ENCODE results near the gene NOTCH4.

NOTCH4 gene

DNA sequence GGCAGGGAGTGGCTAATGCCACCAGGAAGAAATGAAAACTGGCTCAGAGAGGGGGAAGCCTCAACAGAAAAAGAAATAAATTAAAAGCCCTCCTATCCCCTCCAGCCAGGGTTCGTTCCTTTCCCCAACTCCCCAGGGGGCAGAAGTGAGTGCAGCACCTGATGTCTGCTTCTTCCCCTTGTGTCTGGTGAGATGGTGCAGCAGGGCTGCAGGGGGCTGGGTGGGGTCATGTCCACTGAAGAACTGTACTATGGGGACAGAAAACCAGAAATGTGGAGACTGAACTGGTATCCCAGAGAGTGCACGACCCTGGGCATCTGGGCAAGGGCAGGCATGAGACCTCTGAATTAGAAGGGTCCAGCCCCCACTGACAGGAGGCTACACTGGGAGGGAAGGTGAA is 55.5 kb downstream of the NOTCH4 start:
- no peak for TF ChIP-seq EZH2phosphoT487 (IDR thresholded peaks at IDR 0.05; ENCODE audit: borderline replicate concordance)
- TF ChIP-seq, protein P1, sequence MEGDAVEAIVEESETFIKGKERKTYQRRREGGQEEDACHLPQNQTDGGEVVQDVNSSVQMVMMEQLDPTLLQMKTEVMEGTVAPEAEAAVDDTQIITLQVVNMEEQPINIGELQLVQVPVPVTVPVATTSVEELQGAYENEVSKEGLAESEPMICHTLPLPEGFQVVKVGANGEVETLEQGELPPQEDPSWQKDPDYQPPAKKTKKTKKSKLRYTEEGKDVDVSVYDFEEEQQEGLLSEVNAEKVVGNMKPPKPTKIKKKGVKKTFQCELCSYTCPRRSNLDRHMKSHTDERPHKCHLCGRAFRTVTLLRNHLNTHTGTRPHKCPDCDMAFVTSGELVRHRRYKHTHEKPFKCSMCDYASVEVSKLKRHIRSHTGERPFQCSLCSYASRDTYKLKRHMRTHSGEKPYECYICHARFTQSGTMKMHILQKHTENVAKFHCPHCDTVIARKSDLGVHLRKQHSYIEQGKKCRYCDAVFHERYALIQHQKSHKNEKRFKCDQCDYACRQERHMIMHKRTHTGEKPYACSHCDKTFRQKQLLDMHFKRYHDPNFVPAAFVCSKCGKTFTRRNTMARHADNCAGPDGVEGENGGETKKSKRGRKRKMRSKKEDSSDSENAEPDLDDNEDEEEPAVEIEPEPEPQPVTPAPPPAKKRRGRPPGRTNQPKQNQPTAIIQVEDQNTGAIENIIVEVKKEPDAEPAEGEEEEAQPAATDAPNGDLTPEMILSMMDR (conservative IDR thresholded peaks at IDR 0.05; ENCODE audit: low read length): no peak
- H4K20me1 ChIP-seq (ENCODE audit: insufficient read depth, low read length, poor library complexity, severe bottlenecking): no peaks in the 10 kb centered on the region
- H3K27me3 ChIP-seq (ENCODE audit: insufficient read depth, low read length, poor library complexity, severe bottlenecking): no peaks in the 10 kb centered on the region
- no peak overlapping the region for H2AFZ ChIP-seq (ENCODE audit: low read length)
- H3K4me1 ChIP-seq (ENCODE audit: insufficient read depth, low read length, poor library complexity, severe bottlenecking): peaks cover 7% of the 10 kb centered on the region
- no peak overlapping the region for H3K4me2 ChIP-seq (ENCODE audit: low read depth, low read length, poor library complexity, severe bottlenecking)
- no peaks in the 10 kb centered on the region for H3F3A ChIP-seq (ENCODE audit: low read depth)
- peaks cover under 1% of the 10 kb centered on the region; the same call in 1 of the 2 replicates for H3K79me2 ChIP-seq (ENCODE audit: insufficient read depth, low read length)
- H3K36me3 ChIP-seq (ENCODE audit: insufficient read depth, low read length): peaks cover 17% of the 10 kb centered on the region; the same call in 1 of the 2 replicates
- no peaks in the 10 kb centered on the region for H3K9me2 ChIP-seq (replicated peaks; ENCODE audit: low read depth, low read length)
- no peak overlapping the region for H3K9ac ChIP-seq (ENCODE audit: low read depth, low read length, poor library complexity, severe bottlenecking)
- H3K9me3 ChIP-seq (ENCODE audit: insufficient read depth, low read depth, low read length): no peaks in the 10 kb centered on the region
- H3K4me3 ChIP-seq (ENCODE audit: low read length, poor library complexity, severe bottlenecking): no peak overlapping the region

DNA sequence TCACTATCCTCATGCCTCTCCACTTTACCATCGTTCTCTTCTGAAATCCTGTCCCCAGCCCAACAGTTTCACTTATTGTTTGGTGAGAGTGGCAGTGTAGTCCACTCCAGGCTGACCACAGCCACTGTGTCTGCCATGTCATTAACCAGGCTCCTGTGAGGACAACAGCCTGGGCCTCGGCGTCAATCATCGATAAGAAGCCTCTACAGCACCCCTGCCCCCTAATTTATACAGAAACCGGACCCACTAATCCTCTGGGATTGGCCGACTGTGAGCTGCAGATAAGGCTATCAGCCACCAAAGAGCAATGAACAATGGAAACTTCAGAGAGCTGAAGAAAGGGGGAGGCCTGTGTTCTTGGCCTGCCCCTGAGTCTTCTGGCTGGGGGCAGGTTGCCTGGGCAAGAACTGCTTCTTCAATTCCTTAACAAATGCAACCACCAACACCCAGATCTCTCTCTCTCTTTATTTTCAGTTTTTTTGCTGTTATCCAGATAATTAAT is 56.1 kb downstream of the NOTCH4 start:
- Histone ChIP-seq H3K9me2 (replicated peaks; ENCODE audit: low read depth, low read length) (no peaks in the 10 kb centered on the region), H3K79me2 (ENCODE audit: insufficient read depth, low read length) (no peaks in the 10 kb centered on the region), H2AFZ (ENCODE audit: low read length) (no peak overlapping the region), H3K27me3 (ENCODE audit: insufficient read depth, low read length, poor library complexity, severe bottlenecking) (no peaks in the 10 kb centered on the region), H3K4me2 (ENCODE audit: low read depth, low read length, poor library complexity, severe bottlenecking) (no peak overlapping the region), H3K4me1 (ENCODE audit: insufficient read depth, low read length, poor library complexity, severe bottlenecking) (peaks cover 1% of the 10 kb centered on the region), H3K9me3 (ENCODE audit: insufficient read depth, low read depth, low read length) (no peaks in the 10 kb centered on the region), H3K36me3 (ENCODE audit: insufficient read depth, low read length) (peaks cover 17% of the 10 kb centered on the region; the same call in 1 of the 2 replicates), H4K20me1 (ENCODE audit: insufficient read depth, low read length, poor library complexity, severe bottlenecking) (no peaks in the 10 kb centered on the region), H3K4me3 (ENCODE audit: low read length, poor library complexity, severe bottlenecking) (no peak overlapping the region), H3K9ac (ENCODE audit: low read depth, low read length, poor library complexity, severe bottlenecking) (no peak overlapping the region), H3F3A (ENCODE audit: low read depth) (no peaks in the 10 kb centered on the region)
- TF ChIP-seq EZH2phosphoT487 (IDR thresholded peaks at IDR 0.05; ENCODE audit: borderline replicate concordance): no peak
- TF ChIP-seq, protein P1 (conservative IDR thresholded peaks at IDR 0.05; ENCODE audit: low read length): no peak

DNA sequence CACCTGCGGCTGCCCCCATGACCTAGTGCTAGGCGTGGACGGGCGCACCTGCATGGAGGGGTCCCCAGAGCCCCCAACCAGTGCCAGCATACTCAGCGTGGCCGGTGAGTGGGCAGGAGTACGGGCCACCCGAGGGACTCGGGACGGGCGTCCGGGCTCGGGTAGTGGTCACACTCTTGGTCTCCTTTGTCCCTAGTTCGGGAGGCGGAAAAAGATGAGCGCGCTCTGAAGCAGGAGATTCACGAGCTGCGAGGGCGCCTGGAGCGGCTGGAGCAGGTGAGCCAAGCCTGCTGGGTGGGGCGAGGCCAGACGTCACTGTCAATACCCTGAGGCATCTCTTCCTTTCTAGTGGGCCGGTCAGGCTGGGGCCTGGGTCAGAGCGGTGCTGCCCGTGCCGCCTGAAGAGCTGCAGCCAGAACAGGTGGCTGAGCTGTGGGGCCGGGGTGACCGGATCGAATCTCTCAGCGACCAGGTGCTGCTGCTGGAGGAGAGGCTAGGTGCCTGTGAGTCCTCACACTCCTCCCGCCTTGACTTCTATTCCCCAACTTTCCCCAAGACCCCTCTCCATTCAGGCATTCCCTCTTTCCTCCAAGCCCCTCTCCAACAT is 56.6 kb downstream of the NOTCH4 start:
- Histone ChIP-seq H3K27me3 (ENCODE audit: insufficient read depth, low read length, poor library complexity, severe bottlenecking) (no peaks in the 10 kb centered on the region), H3K9me2 (replicated peaks; ENCODE audit: low read depth, low read length) (no peaks in the 10 kb centered on the region), H3K9me3 (ENCODE audit: insufficient read depth, low read depth, low read length) (no peaks in the 10 kb centered on the region), H3K4me3 (ENCODE audit: low read length, poor library complexity, severe bottlenecking) (no peak overlapping the region), H3F3A (ENCODE audit: low read depth) (no peaks in the 10 kb centered on the region), H3K4me1 (ENCODE audit: insufficient read depth, low read length, poor library complexity, severe bottlenecking) (no peaks in the 10 kb centered on the region), H3K36me3 (ENCODE audit: insufficient read depth, low read length) (peaks cover 17% of the 10 kb centered on the region; the same call in 1 of the 2 replicates), H2AFZ (ENCODE audit: low read length) (no peak overlapping the region), H4K20me1 (ENCODE audit: insufficient read depth, low read length, poor library complexity, severe bottlenecking) (no peaks in the 10 kb centered on the region), H3K79me2 (ENCODE audit: insufficient read depth, low read length) (no peaks in the 10 kb centered on the region), H3K9ac (ENCODE audit: low read depth, low read length, poor library complexity, severe bottlenecking) (no peak overlapping the region), H3K4me2 (ENCODE audit: low read depth, low read length, poor library complexity, severe bottlenecking) (no peak overlapping the region)
- TF ChIP-seq, protein P1 (conservative IDR thresholded peaks at IDR 0.05; ENCODE audit: low read length): no peak
- no peak for TF ChIP-seq EZH2phosphoT487 (IDR thresholded peaks at IDR 0.05; ENCODE audit: borderline replicate concordance)
